Endothelial cell (in vitro differentiated cells): Measurements from ENCODE around the gene ZNF865. TPM values are rescaled to one million over a fixed set of nuclear protein-coding genes. Genes with fewer than 3 reads are reported as not detected.
A peak's percentile ranks its signal among the peaks of the same experiment; 100 is the strongest.

ENCODE experiments used
- DNase-seq: peaks from one replicate; pipeline ENCODE4 v3.0.0; 2021; ENCODE audit warnings: low spot score
- H3K27ac Mint-ChIP-seq: one replicate; pipeline ENCODE4 v1.8.0; 2021; ENCODE audit warnings: mixed read lengths, inconsistent platforms; ENCODE audit not compliant: unreplicated experiment
- H3K27me3 Mint-ChIP-seq: one replicate; pipeline ENCODE4 v1.8.0; 2021; ENCODE audit warnings: mild to moderate bottlenecking, moderate library complexity, mixed read lengths, inconsistent platforms; ENCODE audit not compliant: unreplicated experiment
- H3K36me3 Mint-ChIP-seq: one replicate; pipeline ENCODE4 v1.8.0; 2021; ENCODE audit warnings: mild to moderate bottlenecking, low read depth, mixed read lengths, inconsistent platforms; ENCODE audit not compliant: unreplicated experiment
- H3K4me1 Mint-ChIP-seq: one replicate; pipeline ENCODE4 v1.8.0; 2021; ENCODE audit warnings: mild to moderate bottlenecking, mixed read lengths, inconsistent platforms; ENCODE audit not compliant: unreplicated experiment
- H3K4me3 Mint-ChIP-seq: one replicate; pipeline ENCODE4 v1.8.0; 2021; ENCODE audit warnings: mild to moderate bottlenecking, mixed read lengths, inconsistent platforms; ENCODE audit not compliant: unreplicated experiment
- H3K9me3 Mint-ChIP-seq: one replicate; pipeline ENCODE4 v1.8.0; 2021; ENCODE audit warnings: mixed read lengths, inconsistent platforms; ENCODE audit not compliant: unreplicated experiment
- total RNA-seq: library from RNA; stranded (reverse); fragmentation: NEBNext Ultra II Directional; extraction: Animal tissue kit (Norgen Biotek cat#: 25700); gene quantifications from one replicate; pipeline ENCODE4 v1.2.1, GENCODE V29; 2021; ENCODE audit not compliant: unreplicated experiment
- TF ChIP-seq, protein P1 (sequence below): fragments of 200-600 bp; sonication (generic); IDR thresholded peaks from one replicate; pipeline ENCODE4 v1.5.0; 2021; ENCODE audit warnings: antibody characterized with exemption; ENCODE audit not compliant: unreplicated experiment

The ZNF865 gene
- total RNA-seq, 1 donor from 2014 or later: 14.5 TPM

DNA sequence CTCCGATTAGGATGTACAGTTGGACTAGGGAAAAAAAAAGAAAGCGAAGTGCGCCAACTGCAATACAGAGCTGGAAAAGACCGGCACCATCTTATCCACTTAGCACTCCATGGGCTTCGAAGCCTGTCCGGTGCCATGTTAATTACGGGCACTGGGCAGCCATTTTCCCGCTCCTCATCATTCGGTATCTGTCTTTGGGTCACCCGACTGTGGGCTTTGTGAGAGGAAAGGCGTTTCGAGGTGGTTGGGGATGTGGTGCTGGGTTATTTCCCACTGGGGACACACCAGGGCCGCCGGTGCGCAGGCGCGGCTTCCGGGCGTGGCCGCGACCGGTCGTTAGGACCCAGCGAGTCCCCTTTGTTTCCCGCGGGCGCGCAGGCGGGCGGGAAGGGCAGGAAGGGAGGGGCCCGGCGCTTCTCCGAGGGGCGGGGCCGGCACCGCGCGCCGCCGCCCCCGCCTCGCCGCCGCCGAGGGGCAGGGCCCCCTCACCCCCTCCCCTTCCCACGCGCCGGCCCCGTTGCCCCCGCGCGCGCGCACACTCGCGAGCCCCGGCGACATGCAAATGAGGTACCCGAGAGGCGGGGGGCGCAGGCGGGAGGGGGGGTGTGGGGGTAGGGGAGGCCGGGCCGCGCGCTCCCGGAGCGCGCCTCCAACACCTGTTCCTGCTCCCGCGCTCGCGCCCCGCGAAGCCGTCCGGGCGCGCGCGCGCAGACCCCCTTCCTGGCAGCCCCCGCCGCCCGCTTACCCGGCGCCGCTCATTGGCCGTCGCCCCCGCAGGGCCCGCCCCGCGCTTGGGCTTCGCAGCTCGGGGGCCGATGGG, 5.4 kb upstream of the ZNF865 start, which contains the start of gene ZNF524:
ZNF524 (plus strand) TSS at position 447 of the 820 bp plus-strand sequence. CDS start 1,825 bp downstream, outside the sequence.
- TF ChIP-seq, protein P1, sequence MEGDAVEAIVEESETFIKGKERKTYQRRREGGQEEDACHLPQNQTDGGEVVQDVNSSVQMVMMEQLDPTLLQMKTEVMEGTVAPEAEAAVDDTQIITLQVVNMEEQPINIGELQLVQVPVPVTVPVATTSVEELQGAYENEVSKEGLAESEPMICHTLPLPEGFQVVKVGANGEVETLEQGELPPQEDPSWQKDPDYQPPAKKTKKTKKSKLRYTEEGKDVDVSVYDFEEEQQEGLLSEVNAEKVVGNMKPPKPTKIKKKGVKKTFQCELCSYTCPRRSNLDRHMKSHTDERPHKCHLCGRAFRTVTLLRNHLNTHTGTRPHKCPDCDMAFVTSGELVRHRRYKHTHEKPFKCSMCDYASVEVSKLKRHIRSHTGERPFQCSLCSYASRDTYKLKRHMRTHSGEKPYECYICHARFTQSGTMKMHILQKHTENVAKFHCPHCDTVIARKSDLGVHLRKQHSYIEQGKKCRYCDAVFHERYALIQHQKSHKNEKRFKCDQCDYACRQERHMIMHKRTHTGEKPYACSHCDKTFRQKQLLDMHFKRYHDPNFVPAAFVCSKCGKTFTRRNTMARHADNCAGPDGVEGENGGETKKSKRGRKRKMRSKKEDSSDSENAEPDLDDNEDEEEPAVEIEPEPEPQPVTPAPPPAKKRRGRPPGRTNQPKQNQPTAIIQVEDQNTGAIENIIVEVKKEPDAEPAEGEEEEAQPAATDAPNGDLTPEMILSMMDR: no peak
- H3K9me3 Mint-ChIP-seq: no peaks in the 10 kb centered on the region
- H3K27me3 Mint-ChIP-seq: peaks cover 29% of the 10 kb centered on the region
- H3K27ac Mint-ChIP-seq: peak within 1 kb of the TSS; percentile 99
- peak within 1 kb of the TSS; percentile 97 for H3K4me3 Mint-ChIP-seq
- peaks cover 13% of the 10 kb centered on the region for H3K4me1 Mint-ChIP-seq
- peak; percentile 85 for DNase-seq
- peaks cover 26% of the 10 kb centered on the region for H3K36me3 Mint-ChIP-seq

DNA sequence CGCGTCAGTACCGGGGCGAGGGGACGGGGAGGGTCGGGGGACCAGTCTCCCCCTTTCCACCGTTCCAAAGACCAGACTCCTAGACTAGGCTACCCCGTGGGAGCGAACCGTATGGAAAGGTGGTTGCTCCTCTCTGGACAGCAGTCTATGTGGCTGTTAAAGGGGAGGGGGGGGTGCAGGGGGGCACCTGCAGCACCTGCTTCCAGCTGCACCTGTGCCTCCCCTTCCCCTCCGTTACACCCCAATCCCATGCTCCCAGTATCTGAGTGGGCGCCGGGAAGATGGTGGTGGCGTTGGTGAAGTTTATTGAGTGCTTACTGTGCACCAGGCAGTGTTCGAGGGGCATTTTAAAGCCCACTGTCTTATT, 4.8 kb upstream of the ZNF865 start:
- H3K4me3 Mint-ChIP-seq: peak overlapping the region; percentile 89
- H3K36me3 Mint-ChIP-seq: peaks cover 20% of the 10 kb centered on the region
- TF ChIP-seq, protein P1: no peak
- DNase-seq: no peak
- H3K4me1 Mint-ChIP-seq: peaks cover 13% of the 10 kb centered on the region
- H3K27ac Mint-ChIP-seq: peak overlapping the region; percentile 95
- peaks cover 29% of the 10 kb centered on the region for H3K27me3 Mint-ChIP-seq
- no peaks in the 10 kb centered on the region for H3K9me3 Mint-ChIP-seq

DNA sequence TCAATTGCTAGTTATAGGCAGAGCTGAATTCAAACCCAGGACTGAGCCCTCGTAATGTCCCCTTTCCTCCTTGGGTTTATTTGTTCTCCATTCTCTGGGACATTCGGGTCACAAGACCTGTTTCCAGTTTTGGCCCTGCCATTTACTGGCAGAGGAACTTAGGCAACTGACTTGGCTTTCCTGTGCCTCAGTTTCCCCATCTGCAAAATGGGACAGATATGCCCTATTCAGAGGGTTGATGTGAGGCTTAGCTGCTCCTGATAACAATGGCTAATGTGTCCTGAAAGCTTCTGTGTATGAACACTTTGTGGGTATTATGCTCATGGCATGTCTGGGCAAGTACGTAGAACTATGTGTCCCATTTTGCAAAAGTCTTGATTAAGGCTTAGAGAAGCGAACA, 4.4 kb upstream of the ZNF865 start:
- Mint-ChIP-seq H3K27ac (peak overlapping the region; percentile 95), H3K27me3 (peaks cover 30% of the 10 kb centered on the region), H3K9me3 (peaks cover 1% of the 10 kb centered on the region), H3K36me3 (peaks cover 19% of the 10 kb centered on the region), H3K4me1 (peaks cover 17% of the 10 kb centered on the region), H3K4me3 (peak overlapping the region; percentile 89)
- TF ChIP-seq, protein P1: no peak
- DNase-seq: no peak

DNA sequence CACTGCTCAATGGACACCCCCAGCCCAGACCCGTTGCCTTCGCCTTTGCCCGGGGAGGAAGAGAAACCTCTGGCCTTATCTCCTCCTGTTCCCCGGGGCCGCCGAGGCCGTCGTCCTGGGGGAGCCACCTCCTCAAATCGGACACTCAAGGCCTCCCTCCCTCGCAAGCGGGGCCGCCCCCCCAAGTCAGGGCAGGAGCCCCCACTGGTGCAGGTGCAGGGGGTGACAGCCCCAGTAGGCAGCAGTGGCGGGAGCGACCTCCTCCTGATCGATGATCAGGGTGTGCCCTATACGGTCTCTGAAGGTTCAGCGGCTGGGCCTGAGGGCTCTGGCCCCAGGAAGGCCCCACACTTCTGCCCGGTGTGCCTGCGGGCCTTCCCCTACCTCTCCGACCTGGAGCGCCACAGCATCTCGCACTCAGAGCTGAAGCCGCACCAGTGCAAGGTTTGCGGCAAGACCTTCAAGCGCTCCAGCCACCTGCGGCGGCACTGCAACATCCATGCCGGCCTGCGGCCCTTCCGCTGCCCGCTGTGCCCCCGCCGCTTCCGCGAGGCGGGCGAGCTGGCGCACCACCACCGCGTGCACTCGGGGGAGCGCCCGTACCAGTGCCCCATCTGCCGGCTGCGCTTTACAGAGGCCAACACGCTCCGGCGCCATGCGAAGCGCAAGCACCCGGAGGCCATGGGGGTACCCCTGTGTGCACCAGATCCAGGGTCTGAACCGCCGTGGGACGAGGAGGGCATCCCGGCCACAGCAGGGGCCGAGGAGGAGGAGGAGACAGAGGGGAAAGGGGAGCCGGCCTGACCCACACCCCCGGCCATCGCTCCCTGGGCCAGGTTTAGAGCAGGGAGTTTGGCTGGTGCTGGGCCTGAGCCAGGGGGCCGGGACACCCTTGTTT, 3.1 kb upstream of the ZNF865 start:
- H3K4me3 Mint-ChIP-seq: peak overlapping the region; percentile 16
- TF ChIP-seq, protein P1: no peak
- no peak for DNase-seq
- H3K27ac Mint-ChIP-seq: no peak overlapping the region
- H3K9me3 Mint-ChIP-seq: peaks cover 6% of the 10 kb centered on the region
- H3K4me1 Mint-ChIP-seq: peaks cover 28% of the 10 kb centered on the region
- H3K36me3 Mint-ChIP-seq: peaks cover 18% of the 10 kb centered on the region
- H3K27me3 Mint-ChIP-seq: peaks cover 36% of the 10 kb centered on the region
